K562 (cell line): Measurements from ENCODE around the gene SF3B3. TPM values are rescaled to one million over a fixed set of nuclear protein-coding genes. Genes with fewer than 3 reads are reported as not detected.
A peak's percentile ranks its signal among the peaks of the same experiment; 100 is the strongest.

Experiments
- ATAC-seq: fragments of 200-7000 bp; cut with Tn5 transposase; 3 replicates; pipeline ENCODE4 v1.9.1; 2020; ENCODE audit warnings: moderate library complexity
- BruUV-seq: library from RNA; stranded (reverse); fragments of 400-500 nt; replicated peaks from 2 replicates; lab custom pipeline; 2021; lab: Mats Ljungman, UMichigan
- CTCF ChIA-PET: fragments of 300-600 bp; formaldehyde crosslinking; extraction: SDS; loops from one replicate; lab custom pipeline; 2021; ENCODE audit warnings: low intra/inter-chr PET ratio; lab: Yijun Ruan, JAX
- POLR2A ChIA-PET: fragments of 300-600, 350-650 bp; sonication (Branson Sonifier 250); formaldehyde crosslinking; extraction: SDS; loops from one replicate; lab custom pipeline; 2021; ENCODE audit warnings: antibody characterized with exemption, inconsistent platforms; lab: Yijun Ruan, JAX
- DNase-seq, 4 experiments: peaks; one replicate each; pipeline versions ENCODE4 v3.0.0 to v3.0.0-alpha.2; 2011 to 2018; ENCODE audit warnings: low spot score in 3 of 4, mixed read lengths in 3 of 4; ENCODE audit errors: extremely low read depth in 1 of 4
- FAIRE-seq: peaks from 2 replicates; lab custom pipeline; 2011; peaks lifted over from hg19 to GRCh38; lab: Jason Lieb, UNC
- H2AFZ ChIP-seq: 2 replicates; pipeline ENCODE4 v1.6.0; 2011; ENCODE audit warnings: low read depth, low read length, control low read depth, inconsistent platforms
- H3K27ac ChIP-seq: fragments of 200-600 bp; 3 replicates; pipeline ENCODE4 v1.8.0; 2011; ENCODE audit warnings: low read depth, mild to moderate bottlenecking, control low read depth, inconsistent platforms, low read length, moderate library complexity, mixed read lengths; ENCODE audit errors: extremely low read depth
- H3K27me3 ChIP-seq, 2 experiments: fragments of 300-600 bp in 1 of 2; 2 replicates in 1 of 2; 3 replicates in 1 of 2; pipeline versions ENCODE4 v1.6.0 to v1.8.0; 2011; ENCODE audit warnings: inconsistent platforms in 2 of 2, low read length in 2 of 2, mild to moderate bottlenecking in 1 of 2, mixed read lengths in 1 of 2, moderate library complexity in 1 of 2; ENCODE audit not compliant: control insufficient read depth in 2 of 2, insufficient read depth in 2 of 2
- H3K36me3 ChIP-seq: fragments of 300-600 bp; 3 replicates; pipeline ENCODE4 v1.8.0; 2011; ENCODE audit warnings: mild to moderate bottlenecking, low read length, inconsistent platforms; ENCODE audit not compliant: control insufficient read depth, insufficient read depth
- H3K4me1 ChIP-seq, 2 experiments: fragments of 200-600 bp in 1 of 2; replicated peaks in 1 of 2; 2 replicates in 1 of 2; 3 replicates in 1 of 2; pipeline versions ENCODE4 v1.5.1 to v1.8.0; 2011; ENCODE audit warnings: inconsistent platforms in 2 of 2, low read length in 2 of 2, mild to moderate bottlenecking in 1 of 2, mixed read lengths in 1 of 2, moderate library complexity in 1 of 2; ENCODE audit not compliant: control insufficient read depth in 2 of 2, insufficient read depth in 2 of 2
- H3K4me2 ChIP-seq: 2 replicates; pipeline ENCODE4 v1.6.1; 2011; ENCODE audit warnings: low read length, control low read depth, inconsistent platforms, mixed read lengths; ENCODE audit not compliant: insufficient read depth
- H3K4me3 ChIP-seq: fragments of 200-600 bp; sonication (generic), shearing (Covaris generic); 2 replicates; pipeline ENCODE4 v1.5.1; 2016; ENCODE audit warnings: control low read depth, inconsistent platforms
- H3K79me2 ChIP-seq: fragments of 200-600 bp; 3 replicates; pipeline ENCODE4 v1.8.0; 2011; ENCODE audit warnings: low read length, inconsistent platforms; ENCODE audit not compliant: control insufficient read depth, insufficient read depth
- H3K9ac ChIP-seq, 2 experiments: 2 replicates each; pipeline versions ENCODE4 v1.6.0 to v1.6.1; 2011; ENCODE audit warnings: low read depth in 2 of 2, low read length in 2 of 2, control low read depth in 1 of 2, inconsistent platforms in 1 of 2, mild to moderate bottlenecking in 1 of 2, mixed read lengths in 1 of 2; ENCODE audit not compliant: insufficient read depth in 1 of 2
- H3K9me1 ChIP-seq: one replicate; pipeline ENCODE4 v1.6.0; 2011; ENCODE audit warnings: inconsistent platforms, mild to moderate bottlenecking, low read length, moderate library complexity; ENCODE audit not compliant: control insufficient read depth, insufficient read depth
- H3K9me3 ChIP-seq: replicated peaks from 2 replicates; pipeline ENCODE4 v1.5.1; 2011; ENCODE audit warnings: low read depth, low read length, inconsistent platforms; ENCODE audit not compliant: control insufficient read depth, insufficient read depth
- H4K20me1 ChIP-seq: replicated peaks from 2 replicates; pipeline ENCODE4 v1.6.1; 2011; ENCODE audit warnings: low read length, inconsistent platforms, mixed read lengths; ENCODE audit not compliant: control insufficient read depth, insufficient read depth
- ATF2 ChIP-seq: sonication (generic); formaldehyde crosslinking; IDR thresholded peaks from 2 replicates; pipeline ENCODE4 v1.8.1; 2022; ENCODE audit warnings: missing genetic modification reagents
- CEBPB ChIP-seq: fragments of 450-650 bp; IDR thresholded peaks from 2 replicates; pipeline ENCODE4 v1.6.1; 2016; ENCODE audit warnings: missing genetic modification characterization, missing compliant biosample characterization
- CEBPG ChIP-seq, 3 experiments: fragments of 200-800 bp in 1 of 3; sonication (Bioruptor generic) in 1 of 3; sonication (generic) in 1 of 3; formaldehyde crosslinking in 1 of 3; IDR thresholded peaks in 2 of 3; conservative IDR thresholded peaks in 1 of 3; 2 replicates each; pipeline versions ENCODE4 v1.6.1 to v1.8.0; 2016 to 2022; ENCODE audit warnings: missing compliant biosample characterization in 2 of 3, missing genetic modification characterization in 2 of 3, mild to moderate bottlenecking in 1 of 3, missing genetic modification reagents in 1 of 3
- HDAC1 ChIP-seq, 2 experiments: fragments of 450-650 bp; IDR thresholded peaks; 2 replicates each; pipeline ENCODE4 v1.6.1; 2016 to 2017; ENCODE audit warnings: inconsistent platforms in 1 of 2, mild to moderate bottlenecking in 1 of 2, moderate library complexity in 1 of 2
- HMGN3 ChIP-seq: IDR thresholded peaks from 2 replicates; pipeline ENCODE4 v1.6.1; 2011; ENCODE audit warnings: borderline replicate concordance, low read depth, mild to moderate bottlenecking, mixed read lengths, low read length; ENCODE audit not compliant: insufficient read length; ENCODE audit errors: extremely low read depth
- NBN ChIP-seq: fragments of 450-650 bp; IDR thresholded peaks from 2 replicates; pipeline ENCODE4 v1.6.1; 2016; ENCODE audit warnings: low read depth, mild to moderate bottlenecking
- NFE2 ChIP-seq: IDR thresholded peaks from 2 replicates; pipeline ENCODE4 v1.6.1; 2014; ENCODE audit warnings: antibody characterized with exemption, low read depth
- NFYB ChIP-seq: IDR thresholded peaks from 2 replicates; pipeline ENCODE4 v1.6.1; 2011; ENCODE audit warnings: mild to moderate bottlenecking, moderate library complexity; ENCODE audit not compliant: insufficient read length; ENCODE audit errors: extremely low read depth
- PRMT5 ChIP-seq: sonication (generic); formaldehyde crosslinking; IDR thresholded peaks from 2 replicates; pipeline ENCODE4 v1.5.0; 2020; ENCODE audit warnings: missing genetic modification reagents
- RFX5 ChIP-seq: IDR thresholded peaks from 2 replicates; pipeline ENCODE4 v1.6.1; 2011; ENCODE audit warnings: low read depth, mild to moderate bottlenecking, improper control_type of control experiment, low read length
- THRB ChIP-seq: fragments of 450-650 bp; formaldehyde crosslinking; conservative IDR thresholded peaks from 2 replicates; pipeline ENCODE4 v1.4.0; 2022; ENCODE audit warnings: mild to moderate bottlenecking, missing genetic modification characterization
- USF1 ChIP-seq: sonication (generic); formaldehyde crosslinking; IDR thresholded peaks from 2 replicates; pipeline ENCODE4 v1.9.0; 2022; ENCODE audit warnings: mild to moderate bottlenecking, missing genetic modification reagents
- ZNF586 ChIP-seq: fragments of 450-650 bp; formaldehyde crosslinking; conservative IDR thresholded peaks from 2 replicates; pipeline ENCODE4 v1.4.0; 2020; ENCODE audit warnings: mild to moderate bottlenecking, moderate library complexity
- WGBS: fragments of 100-300 bp; shearing (Covaris generic); methylation state at CpG from one replicate; pipeline ENCODE4 v1.1.6; 2016; ENCODE audit warnings: low coverage, mixed read lengths; ENCODE audit not compliant: insufficient coverage; ENCODE audit errors: missing lambda C conversion rate; 5-methylcytosine and 5-hydroxymethylcytosine counted together
- in situ Hi-C: fragments of 300-500 bp; cut with MboI; formaldehyde crosslinking; loops from 4 replicates; pipeline ENCODE4 v1.15.0; 2018; ENCODE audit warnings: inconsistent platforms, mixed read lengths
- intact Hi-C: fragments of 100-400 bp; cut with micrococcal nuclease; formaldehyde crosslinking; loops from 2 replicates; pipeline ENCODE4 v1.14.2; 2022
- polyA plus RNA-seq, 8 experiments: library from polyadenylated mRNA; depleted of rRNA in 4 of 8; stranded (reverse) in 5 of 8; unstranded in 3 of 8; fragments of >200 nt; fragmentation: Nextera tagmentation in 2 of 8; fragmentation: Illumina TruSeq in 1 of 8; extraction: Ambion mirVana in 2 of 8; extraction: Trizol in 1 of 8; gene quantifications; 2 replicates each; pipeline versions ENCODE4 v1.2.1 to v1.2.3, GENCODE V29; 2011 to 2014; ENCODE audit warnings: inconsistent platforms in 1 of 8, missing spikeins in 1 of 8
- total RNA-seq, 7 experiments: library from RNA; depleted of rRNA in 6 of 7; stranded (reverse); fragments of >200 nt in 6 of 7; fragmentation: Illumina TruSeq in 2 of 7; extraction: Trizol in 2 of 7; gene quantifications; 2 replicates each; pipeline versions ENCODE4 v1.2.1 to v1.2.3, GENCODE V29; 2011 to 2021; ENCODE audit warnings: low replicate concordance in 1 of 7

Gene SF3B3
- total and polyA plus RNA-seq, 9 of the 15 experiments (the other 6 are each of a cell fraction or from before 2014, with no cell fraction given), result 98.9 to 546 (median 221) TPM

GRCh38 chr16:70552675-70553074, 29.1 kb downstream of the SF3B3 start:
- 98% methylated on average over 8 of the region's 8 CpGs for WGBS
- intact Hi-C loops (no loop called here), in situ Hi-C loops (no loop called here)
- peaks cover 98% of the 10 kb centered on the region for H3K36me3 ChIP-seq
- peaks cover 27% of the 10 kb centered on the region for H4K20me1 ChIP-seq
- no peak for ATAC-seq
- FAIRE-seq, result no peak
- TF ChIP-seq HDAC1 (IDR thresholded peaks at IDR 0.05), result no peak
- peak; percentile 79 for TF ChIP-seq CEBPB (tag)
- no peak for TF ChIP-seq CEBPG (CRISPR knock-in tag; IDR thresholded peaks at IDR 0.05)
- TF ChIP-seq CEBPG (tag; conservative IDR thresholded peaks at IDR 0.05 in 1 of 2, IDR thresholded peaks at IDR 0.05 in 1 of 2), result peak; percentile 49 to 81; a peak in 3 of 4 replicates
- no peaks in the 10 kb centered on the region for H3K4me1 ChIP-seq
- ChIA-PET POLR2A (interaction anchor here (0.7 to 1.9 kb wide), 5 partner anchors 9 to 28 kb away, joined by 3 to 7 read pairs (median 4); no protein-coding TSS in a partner anchor), CTCF (no interaction called here)
- H3K27me3 ChIP-seq, result no peaks in the 10 kb centered on the region
- H2AFZ ChIP-seq, result no peak overlapping the region
- H3K27ac ChIP-seq, result no peak overlapping the region
- no peaks in the 10 kb centered on the region for H3K9me1 ChIP-seq
- no peak for DNase-seq
- no peak overlapping the region for H3K4me3 ChIP-seq
- H3K4me2 ChIP-seq, result no peak overlapping the region
- peaks cover 74% of the 10 kb centered on the region for H3K79me2 ChIP-seq
- no peaks in the 10 kb centered on the region for H3K9me3 ChIP-seq
- no TSS peak for BruUV-seq
- H3K9ac ChIP-seq, result no peak overlapping the region

GRCh38 chr16:70553645-70554044, 30.0 kb downstream of the SF3B3 start:
- POLR2A ChIA-PET, result interaction anchor here (0.8 to 1.6 kb wide), 7 partner anchors 9 to 29 kb away, joined by 3 to 5 read pairs (median 3); no protein-coding TSS in a partner anchor
- Histone ChIP-seq H3K79me2 (peaks cover 68% of the 10 kb centered on the region), H3K9me3 (no peaks in the 10 kb centered on the region), H3K27ac (no peak overlapping the region), H3K4me1 (no peaks in the 10 kb centered on the region), H3K4me3 (no peak overlapping the region), H3K9me1 (no peaks in the 10 kb centered on the region), H3K27me3 (no peaks in the 10 kb centered on the region), H3K36me3 (peaks cover 98% of the 10 kb centered on the region), H3K4me2 (no peak overlapping the region), H3K9ac (no peak overlapping the region), H4K20me1 (peaks cover 19% of the 10 kb centered on the region), H2AFZ (no peak overlapping the region)
- FAIRE-seq (no peak), DNase-seq (no peak), ATAC-seq (no peak)
- intact Hi-C loops, result no loop called here
- CTCF ChIA-PET, result no interaction called here
- in situ Hi-C loops, result no loop called here
- no TSS peak for BruUV-seq
- TF ChIP-seq RFX5 (no peak), NBN (no peak), PRMT5 (CRISPR knock-in tag) (no peak), NFE2 (no peak), ZNF586 (CRISPR knock-in tag) (no peak), USF1 (CRISPR knock-in tag) (no peak), NFYB (no peak), ATF2 (CRISPR knock-in tag) (no peak), HMGN3 (no peak), THRB (no peak)
